ENCODE measurements around the gene GMDS. TPM values are rescaled to one million over a fixed set of nuclear protein-coding genes. Genes with fewer than 3 reads are reported as not detected.

Gene GMDS
- total RNA-seq, 1 donor from 2014 or later = 27.0 TPM

GRCh38 chr6:1814279-1814678, 431.1 kb downstream of the GMDS start:
- no peak for DNase-seq (ENCODE audit: low read depth)
- H3K36me3 ChIP-seq (ENCODE audit: control insufficient read depth, insufficient read depth, low read length) = no peaks in the 10 kb centered on the region
- no peak for TF ChIP-seq CTCF (IDR thresholded peaks at IDR 0.05; ENCODE audit: insufficient read depth, low read length, poor library complexity, severe bottlenecking)

DNA sequence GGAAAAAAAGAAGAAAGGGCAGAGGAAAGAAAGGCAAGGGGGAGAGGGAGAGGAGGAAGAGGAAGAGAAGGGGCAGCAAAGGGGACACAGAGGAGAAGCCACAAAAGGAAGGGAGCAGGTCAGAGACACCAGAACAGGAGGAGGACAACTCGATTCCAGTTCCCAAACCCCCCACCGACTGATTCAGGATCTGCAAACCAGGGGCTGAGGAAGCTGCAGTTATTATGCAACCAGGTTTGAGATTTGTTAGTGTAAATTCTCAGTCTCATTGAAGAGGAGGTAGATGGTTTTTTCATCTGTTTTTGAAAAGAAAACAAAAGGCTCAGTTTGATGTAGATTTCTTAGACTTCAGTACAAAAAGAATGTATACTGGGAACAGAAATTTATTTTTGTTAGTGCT, 432.9 kb downstream of the GMDS start:
- no peak for TF ChIP-seq CTCF (IDR thresholded peaks at IDR 0.05; ENCODE audit: insufficient read depth, low read length, poor library complexity, severe bottlenecking)
- no peak for DNase-seq (ENCODE audit: low read depth)
- Histone ChIP-seq H3K36me3 (ENCODE audit: control insufficient read depth, insufficient read depth, low read length) (no peaks in the 10 kb centered on the region), H3K27me3 (ENCODE audit: control insufficient read depth, insufficient read depth, low read length) (no peaks in the 10 kb centered on the region), H3K4me3 (ENCODE audit: low read depth, low read length) (no peak overlapping the region)

More at GRCh38 chr6:1814279-1814678, 431.1 kb downstream of the GMDS start:
- no peaks in the 10 kb centered on the region for H3K27me3 ChIP-seq (ENCODE audit: control insufficient read depth, insufficient read depth, low read length)
- no peak overlapping the region for H3K4me3 ChIP-seq (ENCODE audit: low read depth, low read length)

GRCh38 chr6:1812034-1812433, 433.4 kb downstream of the GMDS start:
- Histone ChIP-seq H3K4me3 (ENCODE audit: low read depth, low read length) (no peak overlapping the region), H3K36me3 (ENCODE audit: control insufficient read depth, insufficient read depth, low read length) (no peaks in the 10 kb centered on the region), H3K27me3 (ENCODE audit: control insufficient read depth, insufficient read depth, low read length) (no peaks in the 10 kb centered on the region)
- no peak for DNase-seq (ENCODE audit: low read depth)
- no peak for TF ChIP-seq CTCF (IDR thresholded peaks at IDR 0.05; ENCODE audit: insufficient read depth, low read length, poor library complexity, severe bottlenecking)

DNA sequence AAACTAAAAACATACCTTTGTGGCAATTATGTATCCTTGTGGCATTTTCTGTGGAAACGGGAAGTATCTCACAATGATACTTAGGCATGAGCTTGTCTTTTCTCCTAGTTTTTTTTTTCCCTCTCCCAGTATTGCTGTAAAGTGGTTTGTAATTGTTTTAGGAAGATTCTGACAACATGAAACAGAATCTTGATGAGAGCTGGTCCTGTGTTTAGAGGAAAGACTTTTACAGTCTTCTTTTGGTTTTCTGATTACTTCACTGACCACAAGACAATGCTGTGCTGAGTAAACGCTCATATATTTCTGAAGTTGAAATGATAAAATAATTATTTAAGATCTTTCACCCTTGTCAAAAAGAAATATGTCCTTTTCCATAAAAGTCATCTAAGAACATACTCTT, 434.5 kb downstream of the GMDS start:
- H3K27me3 ChIP-seq (ENCODE audit: control insufficient read depth, insufficient read depth, low read length) = no peaks in the 10 kb centered on the region
- no peak overlapping the region for H3K4me3 ChIP-seq (ENCODE audit: low read depth, low read length)
- no peak for TF ChIP-seq CTCF (IDR thresholded peaks at IDR 0.05; ENCODE audit: insufficient read depth, low read length, poor library complexity, severe bottlenecking)
- H3K36me3 ChIP-seq (ENCODE audit: control insufficient read depth, insufficient read depth, low read length) = no peaks in the 10 kb centered on the region
- DNase-seq (ENCODE audit: low read depth) = no peak

GRCh38 chr6:1809291-1809988, 436.0 kb downstream of the GMDS start:
- TF ChIP-seq CTCF (IDR thresholded peaks at IDR 0.05; ENCODE audit: insufficient read depth, low read length, poor library complexity, severe bottlenecking) = no peak
- H3K4me3 ChIP-seq (ENCODE audit: low read depth, low read length) = no peak overlapping the region
- no peak for DNase-seq (ENCODE audit: low read depth)
- H3K36me3 ChIP-seq (ENCODE audit: control insufficient read depth, insufficient read depth, low read length) = no peaks in the 10 kb centered on the region
- H3K27me3 ChIP-seq (ENCODE audit: control insufficient read depth, insufficient read depth, low read length) = no peaks in the 10 kb centered on the region

- DNase-seq (ENCODE audit: low read depth) = no peak
- Histone ChIP-seq H3K4me3 (ENCODE audit: low read depth, low read length) (no peak overlapping the region), H3K36me3 (ENCODE audit: control insufficient read depth, insufficient read depth, low read length) (no peaks in the 10 kb centered on the region), H3K27me3 (ENCODE audit: control insufficient read depth, insufficient read depth, low read length) (no peaks in the 10 kb centered on the region)
- TF ChIP-seq CTCF (IDR thresholded peaks at IDR 0.05; ENCODE audit: insufficient read depth, low read length, poor library complexity, severe bottlenecking) = no peak
Observed at GRCh38 chr6:1806935-1807334, 438.5 kb downstream of the GMDS start.

All from kidney epithelial cell (primary cell).